Esophagus muscularis mucosa (tissue), 4 donors: ENCODE results near the gene ASB10. TPM values are rescaled to one million over a fixed set of nuclear protein-coding genes. Genes with fewer than 3 reads are reported as not detected.

Experiments
- DNase-seq: peaks from one replicate; pipeline ENCODE4 v3.0.0-alpha.2; 2017; ENCODE audit errors: extremely low spot score
- H3K27ac ChIP-seq, 4 donors: fragments of 200-600 bp; sonication (generic); replicated peaks in 1 of 4; 1 replicate in 3 of 4; 2 replicates in 1 of 4; pipeline ENCODE4 v1.5.1; 2016 to 2019; ENCODE audit warnings: mild to moderate bottlenecking in 1 of 4
- H3K27me3 ChIP-seq, 4 donors: fragments of 200-600 bp; sonication (generic); one replicate each; pipeline versions ENCODE4 v1.5.1 to v1.6.0; 2016 to 2019
- H3K36me3 ChIP-seq, 4 donors: fragments of 200-600 bp; sonication (generic); one replicate each; pipeline ENCODE4 v1.5.1; 2016 to 2019
- H3K4me1 ChIP-seq, 4 donors: fragments of 200-600 bp; sonication (generic); one replicate each; pipeline ENCODE4 v1.5.1; 2016 to 2019
- H3K4me3 ChIP-seq, 4 donors: fragments of 200-600 bp; sonication (generic); 1 replicate in 2 of 4; 2 replicates in 2 of 4; pipeline ENCODE4 v1.5.1; 2016 to 2019; ENCODE audit warnings: mild to moderate bottlenecking in 4 of 4, moderate library complexity in 1 of 4
- H3K9me3 ChIP-seq, 4 donors: fragments of 200-600 bp; sonication (generic); 1 replicate in 3 of 4; 2 replicates in 1 of 4; pipeline ENCODE4 v1.5.1; 2016 to 2019
- EP300 ChIP-seq: sonication (generic); formaldehyde crosslinking; IDR thresholded peaks from one replicate; pipeline ENCODE4 v1.6.1; 2017; ENCODE audit warnings: antibody characterized with exemption
- POLR2A ChIP-seq: fragments of 450-650 bp; IDR thresholded peaks from one replicate; pipeline ENCODE4 v1.6.1; 2017; ENCODE audit warnings: antibody characterized with exemption, moderate library complexity, mild to moderate bottlenecking, low read depth
- POLR2AphosphoS5 ChIP-seq, 2 donors: sonication (generic); formaldehyde crosslinking; IDR thresholded peaks; one replicate each; pipeline ENCODE4 v1.6.1; 2017; ENCODE audit warnings: antibody characterized with exemption in 2 of 2
- WGBS: methylation state at CpG from one replicate; pipeline ENCODE4 v1.1.5; 2018; 5-methylcytosine and 5-hydroxymethylcytosine counted together
- intact Hi-C: fragments of 100-400 bp; cut with DNase I; formaldehyde crosslinking; loops from one replicate; pipeline ENCODE4 v1.15.1; 2023
- total RNA-seq, 4 donors: library from RNA; depleted of rRNA; stranded (reverse); fragments of >200 nt; gene quantifications; one replicate each; pipeline versions ENCODE4 v1.1.0 to v1.2.1, GENCODE V29; 2016
- TF ChIP-seq, protein P1 (sequence below), 3 experiments: fragments of 200-600 bp in 2 of 3; fragments of 450-650 bp in 1 of 3; sonication (generic) in 2 of 3; IDR thresholded peaks; one replicate each; pipeline ENCODE4 v1.5.1; 2017 to 2019; ENCODE audit warnings: antibody characterized with exemption in 3 of 3, mild to moderate bottlenecking in 2 of 3, moderate library complexity in 1 of 3

Gene ASB10
- total RNA-seq, 4 donors from 2014 or later: not detected

DNA sequence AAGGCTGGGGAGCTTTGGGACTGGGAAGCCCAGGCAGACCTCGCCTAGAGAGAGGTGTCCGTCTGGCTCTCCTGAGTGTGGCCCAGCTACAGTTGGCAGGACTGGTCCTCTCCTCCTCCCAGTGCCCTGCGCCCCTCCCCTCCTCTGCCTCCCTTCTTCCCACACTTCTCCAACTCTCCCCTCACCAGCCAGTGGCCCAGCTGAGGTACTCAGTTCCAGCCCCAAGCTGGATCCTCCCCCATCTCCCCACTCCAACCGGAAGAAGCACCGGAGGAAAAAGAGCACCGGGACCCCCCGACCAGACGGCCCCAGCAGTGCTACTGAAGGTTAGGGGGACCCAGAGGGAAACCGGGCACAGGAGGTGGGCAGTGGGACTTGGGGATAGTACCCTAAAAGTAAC, 47.3 kb downstream of the ASB10 start:
- H3K36me3 ChIP-seq: peaks cover 30 to 100% (median 87%) of the 10 kb centered on the region in 4 donors
- WGBS: 86% methylated on average over 9 of the region's 9 CpGs
- no peak for DNase-seq
- no peak overlapping the region for H3K4me3 ChIP-seq
- H3K27ac ChIP-seq: no peak overlapping the region
- TF ChIP-seq EP300 (no peak), POLR2A (no peak), POLR2AphosphoS5 (IDR thresholded peaks at IDR 0.05) (no peak)
- TF ChIP-seq, protein P1, sequence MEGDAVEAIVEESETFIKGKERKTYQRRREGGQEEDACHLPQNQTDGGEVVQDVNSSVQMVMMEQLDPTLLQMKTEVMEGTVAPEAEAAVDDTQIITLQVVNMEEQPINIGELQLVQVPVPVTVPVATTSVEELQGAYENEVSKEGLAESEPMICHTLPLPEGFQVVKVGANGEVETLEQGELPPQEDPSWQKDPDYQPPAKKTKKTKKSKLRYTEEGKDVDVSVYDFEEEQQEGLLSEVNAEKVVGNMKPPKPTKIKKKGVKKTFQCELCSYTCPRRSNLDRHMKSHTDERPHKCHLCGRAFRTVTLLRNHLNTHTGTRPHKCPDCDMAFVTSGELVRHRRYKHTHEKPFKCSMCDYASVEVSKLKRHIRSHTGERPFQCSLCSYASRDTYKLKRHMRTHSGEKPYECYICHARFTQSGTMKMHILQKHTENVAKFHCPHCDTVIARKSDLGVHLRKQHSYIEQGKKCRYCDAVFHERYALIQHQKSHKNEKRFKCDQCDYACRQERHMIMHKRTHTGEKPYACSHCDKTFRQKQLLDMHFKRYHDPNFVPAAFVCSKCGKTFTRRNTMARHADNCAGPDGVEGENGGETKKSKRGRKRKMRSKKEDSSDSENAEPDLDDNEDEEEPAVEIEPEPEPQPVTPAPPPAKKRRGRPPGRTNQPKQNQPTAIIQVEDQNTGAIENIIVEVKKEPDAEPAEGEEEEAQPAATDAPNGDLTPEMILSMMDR (IDR thresholded peaks at IDR 0.05): no peak
- peaks cover 0 to 20% (median 3%) of the 10 kb centered on the region in 4 donors for H3K4me1 ChIP-seq
- no peaks in the 10 kb centered on the region for H3K9me3 ChIP-seq
- H3K27me3 ChIP-seq: no peaks in the 10 kb centered on the region
- intact Hi-C loops: no loop called here

DNA sequence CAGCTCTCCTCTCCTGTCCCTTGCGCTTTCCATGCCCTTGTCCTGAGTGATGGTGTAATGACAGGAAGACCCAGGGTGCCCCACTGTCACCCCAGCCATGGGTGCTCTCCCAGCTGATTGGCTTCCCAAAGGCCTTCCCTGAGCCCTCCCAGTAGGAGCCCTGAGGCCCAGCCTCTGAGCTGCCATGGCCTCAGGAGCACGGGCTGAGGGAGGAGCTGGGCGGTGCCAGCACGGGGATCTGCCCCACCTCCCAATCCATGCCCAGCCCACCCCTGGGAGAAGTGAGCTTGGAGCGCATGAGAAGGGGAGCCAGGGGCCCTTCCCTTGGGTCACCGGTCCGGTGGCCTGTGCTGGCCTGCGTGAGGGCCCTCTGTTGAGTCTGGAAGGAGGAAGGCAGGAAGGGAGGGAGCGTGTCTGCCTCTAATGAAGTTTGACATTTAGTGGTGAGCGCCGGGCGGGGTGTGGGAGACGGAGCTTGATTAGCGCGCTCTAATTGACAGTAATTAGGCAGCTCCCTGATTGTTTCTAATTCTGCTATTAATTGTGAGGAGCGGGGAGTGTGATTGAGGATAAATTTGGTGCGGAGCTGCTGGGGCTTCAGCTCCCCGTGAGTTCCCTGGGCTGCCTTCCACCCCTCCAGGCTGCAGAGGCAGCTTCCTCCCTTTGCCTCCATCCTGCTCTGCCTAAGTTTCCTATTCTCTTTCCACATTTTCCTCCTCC, 47.8 kb downstream of the ASB10 start:
- TF ChIP-seq EP300 (no peak), POLR2AphosphoS5 (IDR thresholded peaks at IDR 0.05) (no peak), POLR2A (no peak)
- TF ChIP-seq, protein P1 (IDR thresholded peaks at IDR 0.05): no peak
- Histone ChIP-seq H3K4me1 (peaks cover 0 to 20% (median 3%) of the 10 kb centered on the region in 4 donors), H3K9me3 (no peaks in the 10 kb centered on the region), H3K36me3 (peaks cover 35 to 100% (median 90%) of the 10 kb centered on the region in 4 donors), H3K4me3 (no peak overlapping the region), H3K27me3 (no peaks in the 10 kb centered on the region), H3K27ac (no peak overlapping the region)
- intact Hi-C loops: no loop called here
- no peak for DNase-seq
- 84% methylated on average over 18 of the region's 18 CpGs for WGBS

DNA sequence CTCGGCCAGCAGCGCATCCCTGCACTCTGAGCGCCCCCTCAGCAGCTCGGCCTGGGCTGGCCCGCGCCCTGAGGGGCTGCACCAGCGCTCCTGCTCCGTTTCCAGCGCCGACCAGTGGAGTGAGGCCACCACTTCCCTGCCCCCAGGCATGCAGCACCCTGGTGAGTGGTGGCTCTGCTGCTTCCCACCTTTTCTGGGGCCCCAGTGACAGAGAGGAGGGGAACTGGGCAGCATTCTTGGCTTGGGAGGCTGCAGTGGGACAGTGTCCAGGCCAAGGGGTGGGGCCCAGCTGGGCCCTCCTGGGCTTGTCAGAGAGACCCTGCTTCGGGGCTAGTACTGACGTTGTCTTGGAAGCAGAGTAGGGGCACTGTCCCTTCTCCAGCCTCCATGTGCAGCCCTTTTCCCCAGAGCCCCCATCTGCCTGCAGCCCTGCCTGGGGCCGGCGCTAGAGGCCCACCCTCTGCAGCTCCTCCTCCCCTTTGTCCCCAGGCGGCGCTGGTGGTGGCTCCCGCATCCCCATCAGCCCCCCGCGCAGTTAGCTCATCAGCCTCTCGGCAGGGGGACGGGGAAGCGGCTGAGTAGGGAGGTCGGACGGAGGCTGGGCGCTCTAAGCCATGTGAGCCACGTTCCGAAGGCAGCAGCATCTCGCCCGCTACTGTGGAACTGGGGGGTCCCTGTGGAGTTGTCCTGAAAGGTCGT, 48.7 kb downstream of the ASB10 start:
- DNase-seq: no peak
- Histone ChIP-seq H3K27ac (no peak overlapping the region), H3K27me3 (no peaks in the 10 kb centered on the region), H3K4me1 (peaks cover 0 to 20% (median 3%) of the 10 kb centered on the region in 4 donors), H3K9me3 (no peaks in the 10 kb centered on the region), H3K36me3 (peaks cover 30 to 100% (median 90%) of the 10 kb centered on the region in 4 donors), H3K4me3 (no peak overlapping the region)
- 83% methylated on average over 12 of the region's 30 CpGs for WGBS
- intact Hi-C loops: no loop called here
- TF ChIP-seq POLR2AphosphoS5 (IDR thresholded peaks at IDR 0.05) (no peak), POLR2A (no peak), EP300 (no peak)
- TF ChIP-seq, protein P1 (IDR thresholded peaks at IDR 0.05): no peak

DNA sequence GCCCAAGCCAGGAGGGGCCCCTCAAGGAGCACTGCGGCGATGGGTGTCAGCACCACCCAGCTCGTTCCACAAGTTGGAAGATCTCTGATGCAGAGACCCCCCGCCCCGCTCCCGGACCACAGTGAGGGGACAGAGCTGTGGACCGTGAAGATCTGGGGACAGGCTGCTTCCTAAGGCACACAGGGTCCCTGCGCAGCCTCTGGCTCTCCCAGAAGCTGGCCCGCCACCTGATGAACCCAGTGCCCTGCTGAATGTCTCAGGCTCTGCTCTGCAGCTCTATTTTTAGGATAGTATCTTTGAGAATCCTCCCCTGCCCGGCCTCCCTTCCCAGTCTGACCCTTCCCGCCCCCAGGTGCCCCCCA, 49.3 kb downstream of the ASB10 start:
- no peaks in the 10 kb centered on the region for H3K27me3 ChIP-seq
- intact Hi-C loops: no loop called here
- peaks cover 0 to 17% (median under 1%) of the 10 kb centered on the region in 4 donors for H3K4me1 ChIP-seq
- H3K27ac ChIP-seq: no peak overlapping the region
- DNase-seq: no peak
- TF ChIP-seq, protein P1 (IDR thresholded peaks at IDR 0.05): no peak
- TF ChIP-seq POLR2AphosphoS5 (IDR thresholded peaks at IDR 0.05) (no peak), POLR2A (no peak), EP300 (no peak)
- no peak overlapping the region for H3K4me3 ChIP-seq
- peaks cover 28 to 100% (median 90%) of the 10 kb centered on the region in 4 donors for H3K36me3 ChIP-seq
- 88% methylated on average over 11 of the region's 11 CpGs for WGBS
- no peaks in the 10 kb centered on the region for H3K9me3 ChIP-seq
